Lower leg skin (tissue), 3 donors: Measurements from ENCODE around the gene YIF1B.

Source experiments
- CTCF ChIP-seq, 3 donors: fragments of 450-650 bp; IDR thresholded peaks; one replicate each; pipeline ENCODE4 v1.5.1; 2016; ENCODE audit warnings: antibody characterized with exemption in 3 of 3, mild to moderate bottlenecking in 3 of 3, moderate library complexity in 2 of 3
- POLR2A ChIP-seq, 2 donors: fragments of 450-650 bp; IDR thresholded peaks; one replicate each; pipeline ENCODE4 v1.6.1; 2016 to 2017; ENCODE audit warnings: antibody characterized with exemption in 2 of 2, mild to moderate bottlenecking in 1 of 2, moderate library complexity in 1 of 2

DNA sequence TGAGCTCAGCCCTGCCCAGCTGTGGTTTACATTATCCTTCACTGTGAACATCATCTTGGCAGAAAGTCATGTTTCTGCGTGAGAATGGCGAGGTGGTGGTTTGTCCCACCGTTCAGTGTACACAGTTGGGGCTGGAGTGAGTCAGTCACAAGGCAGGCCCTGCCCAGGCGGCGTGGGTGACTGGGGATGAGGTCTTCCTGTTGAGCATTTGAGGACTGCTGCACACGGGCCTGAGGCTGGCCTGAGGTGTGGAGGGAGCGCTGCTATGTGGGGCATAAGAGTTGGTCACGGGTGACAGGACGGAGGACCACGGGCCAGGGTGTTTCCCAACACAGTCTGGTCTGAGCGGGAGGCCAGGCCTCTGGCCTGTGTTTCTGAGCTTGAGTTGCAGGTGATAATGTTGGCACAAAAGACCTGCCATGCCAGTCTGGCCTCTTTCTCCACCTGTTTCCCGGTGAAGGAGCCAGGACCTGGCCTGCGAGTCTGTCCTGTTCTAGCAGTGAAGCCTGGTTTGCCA is 25.1 kb downstream of the YIF1B start:
- no peak for TF ChIP-seq CTCF (IDR thresholded peaks at IDR 0.05)
- TF ChIP-seq POLR2A (IDR thresholded peaks at IDR 0.05): no peak
